ENCODE results near the gene ENO3. TPM values are rescaled to one million over a fixed set of nuclear protein-coding genes. Genes with fewer than 3 reads are reported as not detected.
A peak's percentile ranks its signal among the peaks of the same experiment; 100 is the strongest.
"Not testable (repeated sequence)": the region's sequence is repeated elsewhere in the genome, so short reads cannot be mapped to it uniquely, and the experiment has no call there.

The ENO3 gene
- total RNA-seq, 1 experiment from 2014 or later = 19.0 TPM

- POLR2A ChIA-PET = interaction anchor here (0.6 to 4.5 kb wide), 10 partner anchors 8 to 167 kb away, joined by 3 to 25 read pairs (median 4); partner anchors contain the start of genes CXCL16, GLTPD2, PFN1 and RNF167
- CTCF ChIA-PET = interaction anchor here (0.6 to 4.2 kb wide), 17 partner anchors 8 to 193 kb away, joined by 3 to 38 read pairs (median 3); partner anchors contain the start of gene C17orf114
- peak within 1 kb of the TSS; percentile 13 for H3K4me3 Mint-ChIP-seq (ENCODE audit: unreplicated experiment)
Observed at GRCh38 chr17:4903051-4903818, 47.7 kb upstream of the ENO3 start, which contains the start of gene CHRNE. TSS of gene CHRNE (minus strand) at chr17:4903098. CDS start at chr17:4903063, 35 bp downstream.

GRCh38 chr17:4906642-4907041, 44.3 kb upstream of the ENO3 start:
- BruUV-seq (replicated peaks) = not testable (repeated sequence)
- POLR2A ChIA-PET = interaction anchor here (0.8 to 1.6 kb wide), 2 partner anchors 33 to 100 kb away, joined by 3 to 6 read pairs; partner anchors contain the start of genes PLD2, RNF167 and SLC25A11

More at GRCh38 chr17:4903051-4903818, 47.7 kb upstream of the ENO3 start, which contains the start of gene CHRNE:
- BruUV-seq (replicated peaks) = no TSS peak
- Mint-ChIP-seq H3K36me3 (ENCODE audit: insufficient read depth, unreplicated experiment) (peaks cover 40% of the 10 kb centered on the region), H3K9me3 (ENCODE audit: unreplicated experiment) (no peaks in the 10 kb centered on the region), H3K27ac (ENCODE audit: low read depth, unreplicated experiment) (peak within 1 kb of the TSS; percentile 71), H3K4me1 (ENCODE audit: insufficient read depth, unreplicated experiment) (peaks cover 17% of the 10 kb centered on the region), H3K27me3 (ENCODE audit: insufficient read depth, unreplicated experiment) (no peaks in the 10 kb centered on the region)
- peak; percentile 87 for DNase-seq (ENCODE audit: unreplicated experiment)
- intact Hi-C loops (cut with micrococcal nuclease) = loop anchor here (1.0 to 10.0 kb wide), 4 partner anchors 116 to 1532 kb away; partner anchors contain the start of genes AIPL1 and MED11
- TF ChIP-seq CTCF (IDR thresholded peaks at IDR 0.05; ENCODE audit: unreplicated experiment) = peak; percentile 66

GRCh38 chr17:4908301-4908700, 42.6 kb upstream of the ENO3 start:
- H3K27ac Mint-ChIP-seq (ENCODE audit: low read depth, unreplicated experiment) = no peak overlapping the region
- DNase-seq (ENCODE audit: unreplicated experiment) = peak; percentile 43
- POLR2A ChIA-PET = interaction anchor here (0.7 to 7.5 kb wide), 16 partner anchors 9 to 177 kb away, joined by 3 to 182 read pairs (median 9); partner anchors contain the start of genes C17orf107, CAMTA2, ENO3 and GLTPD2
- H3K4me1 Mint-ChIP-seq (ENCODE audit: insufficient read depth, unreplicated experiment) = peaks cover 5% of the 10 kb centered on the region
- no TSS peak for BruUV-seq (replicated peaks)
- H3K27me3 Mint-ChIP-seq (ENCODE audit: insufficient read depth, unreplicated experiment) = no peaks in the 10 kb centered on the region
- no peak overlapping the region for H3K4me3 Mint-ChIP-seq (ENCODE audit: unreplicated experiment)
- no peaks in the 10 kb centered on the region for H3K9me3 Mint-ChIP-seq (ENCODE audit: unreplicated experiment)
- peaks cover 13% of the 10 kb centered on the region for H3K36me3 Mint-ChIP-seq (ENCODE audit: insufficient read depth, unreplicated experiment)
- TF ChIP-seq CTCF (IDR thresholded peaks at IDR 0.05; ENCODE audit: unreplicated experiment) = no peak
- CTCF ChIA-PET = interaction anchor here (0.7 to 2.6 kb wide), 15 partner anchors 9 to 160 kb away, joined by 3 to 29 read pairs (median 5); partner anchors contain the start of genes C17orf107, RNF167, SLC25A11 and SPAG7
- intact Hi-C loops (cut with micrococcal nuclease) = loop anchor here (10.0 kb wide), 1 partner anchor 1526 kb away; the partner anchor contains the start of gene AIPL1

More at GRCh38 chr17:4906642-4907041, 44.3 kb upstream of the ENO3 start:
- not testable (repeated sequence) for H3K27me3 Mint-ChIP-seq (ENCODE audit: insufficient read depth, unreplicated experiment); H3K9me3 Mint-ChIP-seq (ENCODE audit: unreplicated experiment); H3K4me3 Mint-ChIP-seq (ENCODE audit: unreplicated experiment); H3K27ac Mint-ChIP-seq (ENCODE audit: low read depth, unreplicated experiment); DNase-seq (ENCODE audit: unreplicated experiment)
- H3K4me1 Mint-ChIP-seq (ENCODE audit: insufficient read depth, unreplicated experiment) = peaks cover 17% of the 10 kb centered on the region
- H3K36me3 Mint-ChIP-seq (ENCODE audit: insufficient read depth, unreplicated experiment) = peaks cover 24% of the 10 kb centered on the region
- CTCF ChIA-PET = interaction anchor here (0.7 kb wide), 1 partner anchor 121 kb away, joined by 4 read pairs; no protein-coding TSS in a partner anchor
- intact Hi-C loops (cut with micrococcal nuclease) = loop anchor here (10.0 kb wide), 1 partner anchor 1528 kb away; the partner anchor contains the start of gene AIPL1

GRCh38 chr17:4908711-4909496, 42.0 kb upstream of the ENO3 start:
- peak; percentile 95 for DNase-seq (ENCODE audit: unreplicated experiment)
- Mint-ChIP-seq H3K9me3 (ENCODE audit: unreplicated experiment) (no peaks in the 10 kb centered on the region), H3K4me1 (ENCODE audit: insufficient read depth, unreplicated experiment) (no peaks in the 10 kb centered on the region), H3K4me3 (ENCODE audit: unreplicated experiment) (no peak overlapping the region), H3K27ac (ENCODE audit: low read depth, unreplicated experiment) (no peak overlapping the region), H3K27me3 (ENCODE audit: insufficient read depth, unreplicated experiment) (no peaks in the 10 kb centered on the region), H3K36me3 (ENCODE audit: insufficient read depth, unreplicated experiment) (peaks cover 10% of the 10 kb centered on the region)
- ChIA-PET CTCF (interaction anchor here (0.6 to 2.6 kb wide), 28 partner anchors 9 to 396 kb away, joined by 3 to 29 read pairs (median 4); partner anchors contain the start of genes C17orf107, CAMTA2, GLTPD2 and RNF167), POLR2A (interaction anchor here (0.5 to 7.5 kb wide), 24 partner anchors 9 to 530 kb away, joined by 3 to 182 read pairs (median 5); partner anchors contain the start of genes C1QBP, CAMTA2, GLTPD2 and INCA1)
- no TSS peak for BruUV-seq (replicated peaks)
- intact Hi-C loops (cut with micrococcal nuclease) = loop anchor here (1.0 to 10.0 kb wide), 6 partner anchors 25 to 1526 kb away; partner anchors contain the start of genes AIPL1, CAMTA2, RNF167 and SLC25A11
- peak; percentile 87 for TF ChIP-seq CTCF (IDR thresholded peaks at IDR 0.05; ENCODE audit: unreplicated experiment)
